Lower leg skin (tissue), 4 donors: ENCODE results near the gene CDCP2. TPM values are rescaled to one million over a fixed set of nuclear protein-coding genes. Genes with fewer than 3 reads are reported as not detected.
"Not testable (repeated sequence)": the region's sequence is repeated elsewhere in the genome, so short reads cannot be mapped to it uniquely, and the experiment has no call there.

Source experiments
- DNase-seq, 2 donors: peaks; one replicate each; pipeline ENCODE4 v3.0.0-alpha.2; 2019; ENCODE audit warnings: low spot score in 2 of 2
- H3K4me3 ChIP-seq: fragments of 200-600 bp; sonication (generic); 2 replicates; pipeline ENCODE4 v1.5.1; 2017; ENCODE audit warnings: mild to moderate bottlenecking, low read depth; ENCODE audit not compliant: poor library complexity, severe bottlenecking
- POLR2A ChIP-seq, 2 donors: fragments of 450-650 bp; IDR thresholded peaks; one replicate each; pipeline ENCODE4 v1.6.1; 2016 to 2017; ENCODE audit warnings: antibody characterized with exemption in 2 of 2, mild to moderate bottlenecking in 1 of 2, moderate library complexity in 1 of 2
- WGBS, 2 donors: methylation state at CpG; one replicate each; pipeline ENCODE4 v1.1.5; 2018; 5-methylcytosine and 5-hydroxymethylcytosine counted together
- intact Hi-C: fragments of 100-400 bp; cut with DNase I; formaldehyde crosslinking; loops from one replicate; pipeline ENCODE4 v1.15.0; 2023; ENCODE audit warnings: low total_unique reads
- total RNA-seq, 4 donors: library from RNA; depleted of rRNA; stranded (reverse); fragments of >200 nt; gene quantifications; one replicate each; pipeline ENCODE4 v1.1.0, GENCODE V29; 2016
- TF ChIP-seq, protein P1 (sequence below), 3 donors: fragments of 450-650 bp; IDR thresholded peaks; one replicate each; pipeline ENCODE4 v1.5.1; 2016; ENCODE audit warnings: antibody characterized with exemption in 3 of 3, mild to moderate bottlenecking in 3 of 3, moderate library complexity in 2 of 3

The CDCP2 gene
- total RNA-seq, 4 donors from 2014 or later: 0.23 to 0.47 (median 0.46) TPM; not detected in 1

DNA sequence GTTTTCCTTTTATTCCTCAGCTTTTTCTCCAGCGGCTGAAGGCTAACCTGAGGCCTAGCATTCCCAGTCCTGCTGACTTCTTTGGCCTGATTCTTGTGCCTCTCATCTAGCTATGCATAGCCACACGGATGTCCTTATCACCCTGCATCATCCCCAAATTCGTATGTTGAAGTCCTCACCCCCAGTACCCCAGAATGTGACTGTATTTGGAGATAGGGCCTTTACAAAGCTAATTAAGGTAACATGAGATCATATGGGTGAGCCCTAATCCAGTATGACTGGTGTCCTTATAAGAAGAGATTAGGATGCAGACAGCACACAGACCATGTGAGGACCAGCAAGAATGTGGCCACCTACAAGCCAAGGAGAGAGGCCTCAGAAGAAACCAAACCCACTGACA is 44.6 kb downstream of the CDCP2 start:
- no peak overlapping the region for H3K4me3 ChIP-seq
- intact Hi-C loops: no loop called here
- WGBS, 2 donors: 91 to 98% methylated on average over 3 of the region's 3 CpGs
- DNase-seq: no peak
- TF ChIP-seq, protein P1, sequence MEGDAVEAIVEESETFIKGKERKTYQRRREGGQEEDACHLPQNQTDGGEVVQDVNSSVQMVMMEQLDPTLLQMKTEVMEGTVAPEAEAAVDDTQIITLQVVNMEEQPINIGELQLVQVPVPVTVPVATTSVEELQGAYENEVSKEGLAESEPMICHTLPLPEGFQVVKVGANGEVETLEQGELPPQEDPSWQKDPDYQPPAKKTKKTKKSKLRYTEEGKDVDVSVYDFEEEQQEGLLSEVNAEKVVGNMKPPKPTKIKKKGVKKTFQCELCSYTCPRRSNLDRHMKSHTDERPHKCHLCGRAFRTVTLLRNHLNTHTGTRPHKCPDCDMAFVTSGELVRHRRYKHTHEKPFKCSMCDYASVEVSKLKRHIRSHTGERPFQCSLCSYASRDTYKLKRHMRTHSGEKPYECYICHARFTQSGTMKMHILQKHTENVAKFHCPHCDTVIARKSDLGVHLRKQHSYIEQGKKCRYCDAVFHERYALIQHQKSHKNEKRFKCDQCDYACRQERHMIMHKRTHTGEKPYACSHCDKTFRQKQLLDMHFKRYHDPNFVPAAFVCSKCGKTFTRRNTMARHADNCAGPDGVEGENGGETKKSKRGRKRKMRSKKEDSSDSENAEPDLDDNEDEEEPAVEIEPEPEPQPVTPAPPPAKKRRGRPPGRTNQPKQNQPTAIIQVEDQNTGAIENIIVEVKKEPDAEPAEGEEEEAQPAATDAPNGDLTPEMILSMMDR (IDR thresholded peaks at IDR 0.05): no peak
- no peak for TF ChIP-seq POLR2A (IDR thresholded peaks at IDR 0.05)

DNA sequence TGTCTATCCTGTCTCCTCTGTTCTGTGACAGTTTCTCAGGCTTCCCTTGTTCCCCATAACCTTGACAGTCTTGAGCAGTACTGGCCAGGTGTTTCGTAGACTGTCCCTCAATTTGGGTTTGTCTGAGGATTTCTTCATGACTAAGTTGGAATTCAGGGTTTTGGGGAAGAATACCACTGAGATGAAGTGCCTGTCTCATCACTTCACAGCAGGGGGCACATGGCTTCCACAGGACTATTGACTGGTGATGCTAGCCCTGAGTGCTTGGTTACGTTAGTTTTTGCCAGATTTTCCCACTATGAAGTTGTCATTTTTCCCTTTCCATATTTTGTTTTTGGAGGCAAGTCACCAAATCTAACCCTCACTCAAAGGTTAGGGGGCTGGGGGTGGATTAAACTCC is 45.7 kb downstream of the CDCP2 start:
- intact Hi-C loops: no loop called here
- DNase-seq: no peak
- WGBS, 2 donors: 48 to 57% methylated on average over 2 of the region's 2 CpGs
- TF ChIP-seq, protein P1 (IDR thresholded peaks at IDR 0.05): no peak
- TF ChIP-seq POLR2A (IDR thresholded peaks at IDR 0.05): no peak
- H3K4me3 ChIP-seq: no peak overlapping the region

DNA sequence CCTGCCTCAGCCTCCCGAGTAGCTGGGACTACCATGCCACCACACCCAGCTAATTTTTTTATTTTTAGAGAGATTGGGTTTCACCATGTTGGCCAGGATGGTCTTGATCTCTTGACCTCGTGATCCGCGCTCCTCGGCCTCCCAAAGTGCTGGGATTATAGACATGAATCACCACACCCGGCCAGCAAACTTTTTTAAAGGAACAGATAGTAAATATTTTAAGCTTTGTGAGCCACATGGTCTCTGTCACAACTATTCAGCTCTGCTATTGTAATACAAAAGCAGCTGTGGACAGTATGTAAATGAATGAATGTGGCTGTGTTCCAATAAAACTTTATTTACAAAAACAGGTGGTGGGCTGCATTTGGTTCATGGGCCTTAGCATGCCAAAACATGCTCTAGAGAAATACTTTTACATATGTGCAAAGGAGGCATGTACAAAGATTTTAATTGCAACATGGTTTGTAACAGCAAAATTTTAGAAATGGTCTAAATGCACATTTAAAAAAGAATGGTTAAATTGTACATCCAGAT is 47.0 kb downstream of the CDCP2 start:
- intact Hi-C loops: no loop called here
- 77 to 82% methylated on average over 6 of the region's 6 CpGs for WGBS, 2 donors
- DNase-seq: no peak
- no peak overlapping the region for H3K4me3 ChIP-seq
- TF ChIP-seq, protein P1 (IDR thresholded peaks at IDR 0.05): no peak
- no peak for TF ChIP-seq POLR2A (IDR thresholded peaks at IDR 0.05)

DNA sequence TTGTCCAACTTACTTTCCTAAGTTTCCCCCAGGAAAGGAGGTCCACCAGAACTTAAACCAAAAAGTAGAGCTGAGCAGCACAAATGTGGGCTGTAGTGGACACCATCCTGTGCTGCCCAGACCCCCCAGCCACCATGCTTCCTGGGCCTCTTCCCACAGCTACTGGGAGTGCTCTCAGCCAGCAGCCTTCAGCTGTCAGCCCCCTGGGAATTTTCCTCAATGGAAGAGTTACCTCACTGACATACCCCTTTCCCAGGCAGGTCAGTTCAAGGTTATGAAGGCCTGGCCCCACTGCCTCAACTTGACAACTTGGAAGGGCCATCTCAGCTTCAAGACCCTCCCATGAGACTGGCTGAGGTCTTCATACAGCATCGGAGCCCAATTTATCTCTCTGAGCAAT is 47.7 kb downstream of the CDCP2 start:
- no peak overlapping the region for H3K4me3 ChIP-seq
- intact Hi-C loops: no loop called here
- TF ChIP-seq, protein P1 (IDR thresholded peaks at IDR 0.05): no peak
- TF ChIP-seq POLR2A (IDR thresholded peaks at IDR 0.05): no peak
- peak in 1 of 2 donors; percentile 64 for DNase-seq
- WGBS, 2 donors: 82 to 85% methylated on average over 1 of the region's 1 CpG

DNA sequence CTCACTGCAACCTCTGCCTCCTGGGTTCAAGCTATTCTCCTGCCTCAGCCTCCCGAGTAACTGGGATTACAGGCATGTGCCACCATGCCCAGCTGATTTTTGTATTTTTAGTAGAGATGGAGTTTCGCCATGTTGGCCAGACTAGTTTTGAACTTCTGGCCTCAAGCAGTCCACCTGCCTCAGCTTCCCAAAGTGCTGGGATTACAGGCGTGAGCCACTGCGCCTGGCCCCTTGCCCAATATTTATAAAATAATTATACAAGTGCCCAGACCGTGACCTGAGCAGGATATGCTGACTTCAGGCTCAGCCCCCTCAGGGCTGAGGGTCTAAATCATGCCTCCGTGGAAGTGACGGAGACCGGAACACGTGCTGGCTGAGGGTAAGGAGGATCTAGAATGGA is 48.2 kb downstream of the CDCP2 start:
- intact Hi-C loops, DNase-seq, H3K4me3 ChIP-seq: not testable (repeated sequence)
- WGBS, 2 donors: 92 to 94% methylated on average over 9 of the region's 9 CpGs

DNA sequence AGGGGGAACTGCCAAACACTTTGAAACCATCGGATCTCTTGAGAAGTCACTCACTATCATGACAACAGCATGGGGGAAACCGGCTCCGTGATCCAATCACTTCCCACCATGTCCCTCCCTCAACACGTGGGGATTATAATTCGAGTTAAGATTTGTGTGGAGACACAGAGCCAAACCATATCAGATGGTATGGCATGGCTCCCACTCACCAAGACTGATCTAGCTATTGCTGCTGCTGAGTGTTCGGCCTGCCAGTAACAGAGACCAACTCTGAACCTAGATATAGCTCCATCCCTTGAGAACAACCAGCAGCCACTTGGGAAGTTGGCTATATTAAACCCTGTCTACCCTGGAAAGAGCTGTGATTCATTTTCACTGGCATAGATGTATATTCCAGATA is 49.4 kb downstream of the CDCP2 start:
- H3K4me3 ChIP-seq: no peak overlapping the region
- DNase-seq: peak in 1 of 2 donors; percentile 64
- no peak for TF ChIP-seq POLR2A (IDR thresholded peaks at IDR 0.05)
- TF ChIP-seq, protein P1 (IDR thresholded peaks at IDR 0.05): no peak
- intact Hi-C loops: no loop called here
- 84 to 87% methylated on average over 6 of the region's 6 CpGs for WGBS, 2 donors
